Fibroblast of skin of right biceps (primary cell): ENCODE results near the gene POLR3A.

Source experiments
- DNase-seq: peaks from one replicate; pipeline ENCODE4 v3.0.0-alpha.2; 2013

Gene POLR3A

DNA sequence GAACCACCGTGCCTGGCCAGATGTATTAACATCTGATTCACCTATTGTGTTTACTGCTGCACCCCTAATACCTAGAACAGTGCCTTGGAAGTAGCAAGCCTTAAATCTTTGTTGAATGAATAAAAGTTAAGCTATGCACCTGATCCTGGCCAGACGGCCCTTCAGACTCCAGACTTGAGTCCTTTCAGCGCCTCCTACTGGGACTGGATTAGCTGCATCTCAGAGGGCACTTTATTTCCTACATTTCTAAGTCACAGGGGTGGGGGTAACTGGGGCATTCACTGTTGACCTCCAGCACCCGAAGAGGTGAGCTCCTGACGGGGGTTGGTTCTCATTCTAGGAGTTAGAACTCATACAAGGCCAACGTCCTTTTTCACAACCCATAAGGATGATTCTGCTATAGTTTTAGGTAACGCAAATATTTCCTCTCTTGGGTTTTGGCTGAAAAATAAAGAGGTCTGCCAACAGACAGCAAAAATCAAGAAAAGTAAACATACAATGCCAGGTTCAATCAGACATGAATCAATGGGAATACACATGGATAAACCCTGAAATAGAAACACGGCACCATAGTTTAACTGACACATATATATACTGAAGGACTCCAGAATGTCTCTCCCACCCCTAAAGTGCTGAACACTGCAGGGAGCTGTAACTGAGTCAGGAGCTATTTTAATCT lies 54.8 kb downstream of the POLR3A start:
- DNase-seq, result peak; percentile 49

- DNase-seq, result no peak
Measured at GRCh38 chr10:77973276-77973675, 56.0 kb downstream of the POLR3A start.

DNA sequence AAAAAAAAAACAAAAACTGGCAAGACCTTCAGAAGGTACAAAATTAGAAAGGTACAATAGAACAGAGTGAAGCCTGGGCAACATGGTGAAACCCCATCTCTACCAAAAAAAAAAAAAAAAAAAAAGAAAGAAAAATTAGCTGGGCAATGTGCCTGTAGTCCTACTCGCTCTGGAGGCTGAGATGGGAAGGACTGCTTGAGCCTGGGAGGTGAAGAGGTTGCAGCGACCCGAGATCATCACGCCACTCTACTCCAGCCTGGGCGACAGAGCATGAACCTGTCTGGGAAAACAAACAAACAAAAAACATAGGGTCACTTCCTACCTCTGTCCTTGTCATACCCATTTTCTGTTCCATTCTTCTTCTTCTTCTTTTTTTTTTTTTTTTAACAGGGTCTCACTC lies 57.2 kb downstream of the POLR3A start:
- no peak for DNase-seq

DNA sequence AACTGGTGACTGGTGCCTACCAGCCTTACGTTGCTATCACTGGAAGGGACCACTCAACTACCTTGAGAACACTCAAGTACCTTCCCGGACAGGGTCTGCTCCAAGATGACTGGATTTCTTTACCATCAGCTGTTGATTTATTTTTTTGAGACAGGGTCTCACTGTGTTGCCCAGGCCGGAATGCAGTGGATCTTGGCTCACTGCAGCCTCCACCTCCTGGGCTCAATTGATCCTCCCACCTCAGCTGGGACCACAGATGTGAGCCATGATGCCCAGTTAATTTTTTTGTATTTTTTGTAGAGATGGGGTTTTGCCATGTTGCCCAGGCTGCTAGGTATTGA lies 57.5 kb downstream of the POLR3A start:
- DNase-seq, result no peak

GRCh38 chr10:77970869-77971803 lies 58.2 kb downstream of the POLR3A start:
- peak; percentile 96 for DNase-seq

DNA sequence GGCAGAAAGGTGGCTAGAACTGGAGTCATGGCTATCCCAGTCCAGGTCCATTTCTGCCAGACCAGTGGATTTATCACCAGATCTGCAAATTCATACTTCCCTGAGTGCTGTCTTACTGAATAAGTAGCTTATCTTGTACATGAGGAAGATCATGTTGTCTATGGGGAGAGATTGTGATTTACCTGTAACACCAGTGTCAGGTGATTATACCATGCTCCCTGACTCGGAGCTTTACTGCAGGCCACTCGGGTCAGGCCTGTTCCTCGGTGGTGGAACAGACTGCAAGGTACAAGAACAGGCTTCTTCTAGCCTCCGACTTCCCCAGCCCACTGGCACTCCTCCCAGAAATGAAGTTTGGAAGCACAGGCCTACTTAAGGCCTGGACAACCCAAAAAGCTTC lies 60.2 kb downstream of the POLR3A start:
- DNase-seq, result no peak

GRCh38 chr10:77967611-77968022 lies 61.7 kb downstream of the POLR3A start:
- no peak for DNase-seq

DNA sequence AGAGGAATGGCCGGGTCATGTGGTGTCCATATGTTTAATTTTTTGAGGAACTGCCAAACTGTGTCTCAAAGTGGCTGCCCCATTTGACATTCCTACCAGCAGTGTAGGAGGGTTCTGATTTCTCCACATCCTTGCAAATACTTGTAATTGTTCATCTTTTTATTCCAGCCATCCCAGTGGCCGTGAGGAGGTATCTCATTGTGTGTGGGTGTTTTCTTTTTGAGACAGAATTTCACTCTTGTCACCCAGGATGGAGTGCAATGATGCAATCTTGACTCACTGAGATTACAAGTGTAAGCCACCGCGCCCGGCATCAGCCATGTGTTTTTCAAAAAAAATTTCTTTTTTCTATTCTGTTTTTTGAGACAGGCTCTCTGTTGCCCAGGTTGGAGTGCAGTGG lies 64.0 kb downstream of the POLR3A start:
- peak; percentile 87 for DNase-seq

DNA sequence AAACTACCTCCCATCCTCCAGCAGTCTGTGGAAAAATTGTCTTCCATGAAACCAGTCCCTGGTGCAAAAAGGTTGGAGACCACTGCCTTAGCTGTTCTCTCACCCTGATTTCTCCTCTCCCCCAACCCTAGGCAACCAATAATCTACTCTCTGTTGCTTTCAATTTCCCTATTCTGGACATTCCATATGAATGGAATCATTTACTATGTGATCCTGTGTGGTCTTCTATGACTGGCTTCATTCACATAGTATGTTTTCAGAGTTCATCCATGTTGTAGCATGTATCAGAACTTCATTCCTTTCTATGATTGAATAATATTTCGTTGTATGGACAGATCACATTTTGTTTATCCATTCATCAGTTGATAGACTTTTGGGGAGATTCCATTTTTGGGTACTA lies 64.5 kb downstream of the POLR3A start:
- DNase-seq, result peak; percentile 52

DNA sequence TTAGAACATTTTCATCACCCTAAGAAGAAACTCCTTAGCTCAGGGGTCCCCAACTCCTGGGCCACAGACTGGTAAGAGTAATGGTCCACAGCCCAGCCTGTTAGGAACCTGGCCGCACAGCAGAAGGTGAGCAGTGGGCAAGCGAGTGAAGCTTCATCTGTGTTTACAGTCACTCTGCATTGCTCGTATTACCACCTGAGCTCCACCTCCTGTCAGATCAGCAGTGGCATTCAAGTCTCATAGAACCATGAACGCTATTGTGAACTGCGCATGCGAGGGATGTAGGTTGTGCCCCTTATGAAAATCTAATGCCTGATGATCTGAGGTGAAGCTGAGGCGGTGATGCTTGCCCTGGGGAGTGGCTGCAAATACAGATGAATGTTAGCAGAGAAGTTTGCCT lies 65.4 kb downstream of the POLR3A start:
- DNase-seq, result no peak

- DNase-seq, result no peak
Measured at GRCh38 chr10:77962350-77963146, 66.8 kb downstream of the POLR3A start.

DNA sequence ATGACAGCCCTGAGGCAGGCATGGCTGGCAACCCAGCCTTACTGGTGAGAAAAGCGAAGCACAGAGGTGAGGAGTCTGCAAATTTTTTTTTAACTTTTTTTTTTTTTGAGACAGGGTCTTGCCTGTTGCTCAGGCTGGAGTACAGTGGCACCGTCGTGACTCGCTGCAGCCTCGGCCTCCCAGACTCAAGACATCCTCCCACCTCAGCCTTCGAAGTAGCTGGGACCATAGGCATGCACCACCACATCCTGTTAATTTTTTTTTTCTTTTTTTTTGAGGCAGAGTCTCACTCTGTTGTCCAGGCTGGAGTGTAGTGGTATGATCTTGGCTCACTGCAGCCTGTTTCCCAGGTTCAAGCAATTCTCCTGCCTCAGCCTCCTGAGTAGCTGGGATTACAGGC lies 67.6 kb downstream of the POLR3A start:
- peak; percentile 16 for DNase-seq

DNA sequence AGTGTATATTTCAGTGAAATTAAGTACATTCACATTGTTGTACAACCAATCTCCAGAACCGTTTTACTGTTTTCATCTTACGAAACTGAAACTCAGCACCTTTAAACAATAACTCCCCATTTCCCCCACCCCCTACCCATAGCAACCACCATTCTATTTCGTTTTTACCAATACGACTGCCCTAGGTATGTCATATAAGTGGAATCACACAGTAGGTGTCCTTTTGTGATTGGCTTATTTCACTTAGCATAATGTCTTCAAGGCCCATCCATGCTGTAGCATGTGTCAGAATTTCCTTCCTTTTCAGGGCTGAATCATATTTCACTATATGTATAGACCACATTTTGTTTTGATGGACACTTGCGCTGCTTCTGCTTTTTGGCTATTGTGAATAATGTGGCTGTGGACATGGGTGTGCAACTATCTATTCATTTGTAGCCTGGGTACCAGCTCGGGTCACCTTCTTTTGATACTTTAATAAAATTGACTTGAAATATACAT lies 68.4 kb downstream of the POLR3A start:
- no peak for DNase-seq

DNA sequence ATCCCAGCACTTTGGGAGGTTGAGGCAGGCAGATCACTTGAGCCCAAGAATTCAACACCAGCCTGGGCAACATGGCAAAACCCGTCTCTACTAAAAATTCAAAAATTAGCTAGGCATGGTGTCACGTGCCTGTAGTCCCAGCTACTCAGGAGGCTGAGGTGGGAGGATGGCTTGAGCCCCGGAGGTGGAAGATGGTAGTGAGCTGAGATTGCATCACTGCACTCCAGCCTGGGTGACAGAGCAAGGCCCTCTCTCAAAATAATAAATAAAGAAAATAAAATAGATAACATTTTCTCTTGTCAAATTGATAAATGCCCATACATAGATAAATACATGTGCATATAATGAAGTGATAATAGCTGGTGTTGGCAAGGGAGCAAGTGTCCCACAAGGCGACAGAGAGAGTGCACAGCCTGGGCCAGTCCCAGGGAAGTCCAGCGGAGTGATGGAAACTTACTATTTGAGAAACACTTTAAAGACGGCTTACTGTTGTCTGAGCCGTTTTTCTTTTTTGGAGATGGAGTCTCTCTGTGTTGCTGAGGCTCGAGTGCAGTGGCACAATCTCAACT lies 69.3 kb downstream of the POLR3A start:
- no peak for DNase-seq

DNA sequence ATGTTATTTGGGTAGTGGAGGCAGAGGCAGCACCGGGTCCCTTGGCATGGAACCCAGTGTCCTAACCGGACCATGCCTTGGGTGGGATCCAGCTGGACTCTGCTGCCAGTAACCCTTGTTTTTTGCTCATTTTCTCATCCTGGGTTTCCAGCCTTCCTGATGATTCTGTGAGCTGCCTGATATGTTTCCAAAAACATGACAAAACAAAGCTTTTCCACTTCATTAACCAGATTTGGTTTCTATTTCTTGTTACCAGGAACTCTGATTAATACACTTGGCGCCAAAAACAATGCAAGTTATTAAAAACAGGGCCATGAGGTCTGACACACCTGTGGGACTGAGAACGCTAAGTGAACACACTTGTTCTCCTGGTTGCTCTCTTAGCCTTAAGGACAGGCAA lies 69.9 kb downstream of the POLR3A start:
- no peak for DNase-seq

DNA sequence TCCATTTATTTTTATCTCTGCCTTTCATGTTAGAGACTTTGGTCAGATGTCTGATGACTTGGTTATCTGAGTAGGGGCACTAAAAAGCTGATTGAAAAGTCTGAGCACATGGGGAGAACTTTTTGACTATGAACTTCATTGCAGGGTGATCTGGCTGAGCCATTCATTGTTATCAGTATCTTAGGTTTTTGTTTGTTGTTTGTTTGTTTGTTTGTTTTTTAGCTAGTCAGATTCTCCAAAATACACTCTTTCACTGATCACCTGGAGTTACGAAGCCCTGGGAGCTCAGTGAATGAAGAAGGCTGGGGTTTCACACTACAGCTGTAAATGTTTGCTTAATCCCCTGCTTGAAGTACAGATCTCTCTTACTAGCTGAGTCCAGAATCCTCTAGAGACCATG lies 74.2 kb downstream of the POLR3A start:
- DNase-seq, result no peak

GRCh38 chr10:77949167-77949566 lies 80.1 kb downstream of the POLR3A start:
- peak; percentile 83 for DNase-seq

GRCh38 chr10:77946084-77946483 lies 83.2 kb downstream of the POLR3A start:
- no peak for DNase-seq

- DNase-seq, result peak; percentile 97
Measured at GRCh38 chr10:77944519-77944918, 84.8 kb downstream of the POLR3A start.

DNA sequence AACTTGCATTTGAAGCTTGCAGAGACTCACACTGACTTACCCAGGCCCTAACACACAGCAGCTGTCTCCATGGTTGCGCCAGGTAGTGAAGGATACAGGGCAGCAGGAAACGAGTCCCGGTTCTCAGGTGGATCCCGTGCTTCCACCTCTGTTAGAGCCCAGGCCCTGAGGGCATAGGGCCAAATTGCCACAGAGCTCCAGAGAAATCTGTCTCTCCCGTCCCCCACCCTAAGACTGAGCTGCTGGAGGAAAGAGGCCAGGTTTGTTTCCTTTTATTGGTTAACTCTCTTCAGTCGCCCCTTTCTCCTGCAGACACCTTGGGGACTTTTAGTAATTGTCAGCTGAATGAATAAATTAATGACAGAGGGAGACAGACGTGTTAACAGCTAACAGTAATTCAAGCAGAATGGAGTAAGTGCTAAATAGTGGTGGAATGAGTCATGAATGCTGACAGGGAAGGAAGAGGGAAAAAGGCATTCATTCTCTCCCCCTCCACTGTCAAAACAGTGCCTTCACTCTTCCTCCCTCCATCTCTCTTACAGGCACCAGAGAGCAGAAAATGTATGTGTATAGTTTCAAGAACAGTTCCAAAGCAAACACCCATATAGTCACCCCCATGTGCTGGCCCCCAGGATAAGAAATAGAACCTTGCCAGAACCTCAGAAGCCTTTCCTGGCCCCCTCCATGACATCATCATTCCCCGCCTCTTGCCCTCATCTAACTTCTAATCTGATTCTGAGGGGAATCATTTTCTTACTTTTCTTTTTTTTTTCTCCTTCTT lies 86.0 kb downstream of the POLR3A start:
- DNase-seq, result peak; percentile 95

DNA sequence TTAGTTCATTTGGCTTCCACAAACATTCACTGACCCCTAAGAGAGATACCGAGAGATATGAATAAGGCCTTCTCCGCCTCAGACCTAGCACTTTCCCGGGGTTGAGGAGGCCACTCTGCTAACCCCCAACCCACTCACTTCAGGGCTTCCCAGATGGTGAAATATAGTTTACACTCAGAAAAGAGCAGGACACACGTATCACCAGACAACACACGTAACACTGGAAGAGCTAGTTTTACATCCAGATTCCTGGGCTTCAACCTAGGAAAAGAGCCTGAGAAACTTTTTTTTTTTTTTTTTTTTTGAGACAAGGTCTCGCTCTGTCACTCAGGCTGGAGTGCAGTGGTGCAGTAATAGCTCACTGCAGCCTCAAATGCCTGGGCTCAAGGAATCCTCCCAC lies 87.5 kb downstream of the POLR3A start:
- no peak for DNase-seq

DNA sequence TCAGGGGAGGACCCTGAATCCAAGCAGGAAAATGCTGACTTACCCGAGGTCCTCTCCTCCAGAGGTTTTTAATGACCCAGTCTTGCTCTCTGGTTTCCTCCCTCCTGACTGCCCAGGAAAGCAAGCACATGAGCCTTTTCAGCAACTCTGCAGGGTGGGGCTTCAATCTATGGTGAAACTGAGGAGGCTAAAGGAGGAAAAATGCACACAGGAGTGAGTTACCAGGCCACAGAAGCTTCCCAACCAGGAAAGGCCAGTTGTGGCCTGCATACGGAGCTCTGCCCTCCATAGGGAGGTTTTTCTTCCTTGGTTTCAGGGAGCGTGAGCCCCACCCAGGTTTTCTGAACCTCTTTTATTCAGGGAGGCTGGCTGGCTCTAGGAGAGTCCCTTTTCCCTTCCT lies 88.7 kb downstream of the POLR3A start:
- no peak for DNase-seq
